H4 (cell line): Measurements from ENCODE around the gene PCP4. TPM values are rescaled to one million over a fixed set of nuclear protein-coding genes. Genes with fewer than 3 reads are reported as not detected.
"Not testable (repeated sequence)": the region's sequence is repeated elsewhere in the genome, so short reads cannot be mapped to it uniquely, and the experiment has no call there.

Experiments
- DNase-seq: peaks from one replicate; pipeline ENCODE4 v3.0.0-alpha.2; 2015; ENCODE audit warnings: low spot score
- total RNA-seq: library from RNA; depleted of rRNA; stranded (reverse); fragments of >200 nt; shearing (Covaris generic); gene quantifications from 2 replicates; pipeline ENCODE4 v1.2.3, GENCODE V29; 2014

Gene PCP4
- total RNA-seq, 1 experiment from 2014 or later: not detected

DNA sequence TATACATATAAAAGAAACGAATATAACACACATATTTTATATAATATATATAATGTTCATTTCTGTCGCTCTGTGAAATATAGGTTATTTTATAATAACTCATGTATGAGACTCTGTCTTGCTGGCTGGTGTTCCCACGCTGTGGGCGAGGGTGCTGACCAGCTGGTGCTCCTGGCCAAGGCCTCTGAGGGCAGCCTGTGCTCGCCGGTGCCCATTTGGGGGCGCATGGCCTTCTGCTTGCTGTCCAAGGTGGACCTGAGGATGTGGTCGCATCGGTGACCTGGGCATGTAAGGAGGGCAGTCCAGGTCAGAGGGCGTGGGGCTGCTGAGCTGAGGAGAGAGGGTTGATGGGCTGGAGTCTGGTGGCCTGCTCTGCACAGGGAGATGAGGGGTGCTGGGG is 1.1 kb upstream of the PCP4 start:
- no peak for DNase-seq

DNA sequence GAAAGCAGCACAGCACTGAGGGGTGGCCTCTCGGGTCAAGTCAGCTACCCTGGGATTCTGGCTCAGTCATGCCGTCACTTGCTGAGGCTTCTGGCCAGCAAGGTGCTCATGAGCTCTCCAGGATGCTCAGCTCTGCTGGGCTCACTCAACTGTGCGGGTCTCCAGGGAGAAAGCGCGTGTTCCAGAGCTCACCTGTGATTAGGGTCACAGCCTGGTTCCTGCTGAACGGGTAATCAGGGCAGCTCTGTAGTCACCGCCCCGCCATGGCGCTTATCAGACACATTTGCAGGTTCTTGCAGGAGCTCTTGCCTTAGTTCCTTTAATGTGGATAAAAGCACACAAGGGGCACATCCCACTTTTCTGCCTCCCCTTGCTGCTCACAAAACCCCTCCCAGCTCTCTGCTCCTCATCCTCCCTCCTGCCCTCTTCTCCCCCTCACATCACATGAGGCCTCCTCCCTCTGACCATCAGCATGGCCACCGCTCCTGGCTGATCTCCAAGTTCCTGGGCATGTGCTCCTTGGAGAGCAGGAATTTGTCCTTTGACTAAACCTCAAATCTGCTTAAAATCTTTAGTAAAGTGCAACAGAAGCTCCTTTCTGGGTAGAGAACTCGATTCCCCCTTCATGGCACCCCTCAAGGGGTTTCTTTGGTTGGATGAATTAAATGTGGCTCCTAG is 2.0 kb downstream of the PCP4 start:
- DNase-seq: no peak

- DNase-seq: no peak
Observed at GRCh38 chr21:39873687-39874086, 6.4 kb downstream of the PCP4 start.

- no peak for DNase-seq
Observed at GRCh38 chr21:39874206-39874605, 7.0 kb downstream of the PCP4 start.

- no peak for DNase-seq
Observed at GRCh38 chr21:39874759-39875158, 7.5 kb downstream of the PCP4 start.

GRCh38 chr21:39881661-39882060 is 14.4 kb downstream of the PCP4 start:
- DNase-seq: no peak

DNA sequence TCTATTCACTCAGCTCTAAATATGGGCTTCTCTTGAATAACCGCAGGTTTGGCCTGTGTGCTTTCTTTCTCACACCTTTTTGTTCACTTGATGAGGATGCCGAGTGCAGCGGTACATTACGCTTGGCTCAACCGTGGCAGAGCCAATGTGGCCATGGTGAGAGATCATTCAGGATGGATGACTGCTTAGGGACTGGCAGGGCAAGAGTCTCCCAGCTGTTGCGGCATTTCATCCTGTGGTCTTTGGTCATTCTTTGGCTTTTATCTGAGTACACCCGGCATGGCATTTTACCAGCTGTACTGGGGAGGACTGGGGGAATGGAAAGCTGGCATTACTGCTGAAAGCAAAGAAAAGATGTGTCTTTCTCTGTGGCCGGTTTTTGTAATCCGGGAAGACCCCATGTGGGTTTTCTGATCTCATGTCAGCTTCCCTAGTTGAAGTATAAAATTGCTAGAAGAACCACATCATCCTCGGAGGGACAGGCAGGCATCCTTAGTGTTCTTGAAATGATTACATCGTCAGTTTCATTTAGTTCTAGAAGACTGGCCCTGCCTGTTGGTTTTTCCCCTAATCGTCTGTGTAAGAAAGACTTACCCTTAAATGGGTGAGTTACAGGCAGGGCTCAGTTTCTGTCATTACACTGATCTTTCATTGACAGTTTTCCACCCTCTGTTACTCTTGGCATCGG is 15.1 kb downstream of the PCP4 start:
- DNase-seq: no peak

DNA sequence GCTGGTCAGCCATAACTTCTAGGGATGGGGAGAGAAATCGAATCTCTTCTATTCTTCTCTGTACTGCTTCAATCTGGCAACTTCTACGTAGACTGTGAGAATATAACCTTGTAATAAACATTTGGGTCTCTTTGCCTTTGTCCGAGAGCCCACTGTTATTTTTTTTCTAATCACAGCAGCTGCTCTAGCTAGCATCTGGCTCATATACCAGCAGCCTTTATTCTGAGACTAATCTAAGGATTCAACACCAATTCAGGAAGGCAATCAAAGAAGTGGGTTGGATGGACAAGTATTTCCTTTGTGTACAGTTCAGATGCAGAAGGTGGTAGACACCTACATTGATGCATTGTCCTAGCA is 15.6 kb downstream of the PCP4 start:
- DNase-seq: no peak

- DNase-seq: no peak
Observed at GRCh38 chr21:39885119-39885848, 18.0 kb downstream of the PCP4 start.

- DNase-seq: no peak
Observed at GRCh38 chr21:39888848-39889247, 21.6 kb downstream of the PCP4 start.

DNA sequence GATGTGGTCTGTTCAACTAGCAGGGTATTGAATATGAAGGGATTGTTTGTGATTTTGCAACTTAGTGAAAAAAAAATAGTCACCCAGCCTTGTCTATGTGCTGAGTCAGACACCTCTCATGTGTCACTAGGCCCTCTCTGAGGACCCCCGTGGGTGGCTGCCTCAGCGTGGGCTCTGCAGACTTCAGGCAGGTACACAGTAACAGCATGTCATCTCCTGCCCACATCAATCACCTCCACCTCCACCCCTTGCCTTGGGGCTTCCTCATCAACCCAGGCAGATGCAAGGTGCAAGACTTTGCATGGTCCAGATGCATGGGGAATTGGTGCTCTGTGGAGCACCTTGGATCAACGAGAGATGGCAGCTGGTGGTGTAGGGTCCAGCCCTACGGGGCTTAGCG is 23.9 kb downstream of the PCP4 start:
- DNase-seq: no peak

GRCh38 chr21:39891863-39892262 is 24.6 kb downstream of the PCP4 start:
- DNase-seq: not testable (repeated sequence)

DNA sequence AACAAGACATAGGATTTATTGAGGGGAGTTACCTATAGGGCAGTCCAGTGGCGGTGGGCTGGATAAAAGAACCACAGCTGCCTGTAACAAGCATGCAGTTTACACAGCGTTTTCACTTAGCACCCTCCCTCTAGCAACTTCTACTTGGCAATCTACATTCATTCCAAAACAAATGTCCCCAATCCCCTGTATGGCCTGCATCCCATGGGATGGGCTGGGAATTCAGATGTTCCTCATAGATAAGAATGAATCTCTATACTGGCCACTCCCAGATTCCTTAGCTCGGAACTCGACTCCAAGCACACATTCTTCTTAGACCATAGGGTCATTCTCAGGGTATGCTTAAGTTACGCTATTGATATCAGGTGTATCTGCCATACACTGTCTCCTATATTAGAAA is 33.3 kb downstream of the PCP4 start:
- no peak for DNase-seq

- no peak for DNase-seq
Observed at GRCh38 chr21:39900911-39901310, 33.7 kb downstream of the PCP4 start.

DNA sequence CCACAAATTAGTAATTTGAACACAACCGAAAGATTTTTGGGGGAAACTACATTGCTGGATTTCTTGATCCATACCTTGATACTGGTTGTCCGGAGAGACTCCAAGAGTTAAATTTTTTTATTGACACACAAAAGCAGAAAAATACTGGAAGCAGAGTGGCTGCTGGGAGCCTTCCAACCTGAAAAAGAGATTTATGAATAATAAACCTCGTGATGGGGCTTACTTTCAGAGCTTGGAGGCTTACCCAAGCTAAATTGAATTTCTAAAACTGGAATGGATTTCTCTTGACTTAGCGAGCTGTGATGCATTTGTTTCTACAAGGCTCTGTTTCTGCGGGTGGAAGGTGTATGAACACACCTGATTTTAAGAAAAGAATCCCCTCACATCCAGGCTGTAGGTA is 35.7 kb downstream of the PCP4 start:
- no peak for DNase-seq

GRCh38 chr21:39904457-39904856 is 37.2 kb downstream of the PCP4 start:
- no peak for DNase-seq

DNA sequence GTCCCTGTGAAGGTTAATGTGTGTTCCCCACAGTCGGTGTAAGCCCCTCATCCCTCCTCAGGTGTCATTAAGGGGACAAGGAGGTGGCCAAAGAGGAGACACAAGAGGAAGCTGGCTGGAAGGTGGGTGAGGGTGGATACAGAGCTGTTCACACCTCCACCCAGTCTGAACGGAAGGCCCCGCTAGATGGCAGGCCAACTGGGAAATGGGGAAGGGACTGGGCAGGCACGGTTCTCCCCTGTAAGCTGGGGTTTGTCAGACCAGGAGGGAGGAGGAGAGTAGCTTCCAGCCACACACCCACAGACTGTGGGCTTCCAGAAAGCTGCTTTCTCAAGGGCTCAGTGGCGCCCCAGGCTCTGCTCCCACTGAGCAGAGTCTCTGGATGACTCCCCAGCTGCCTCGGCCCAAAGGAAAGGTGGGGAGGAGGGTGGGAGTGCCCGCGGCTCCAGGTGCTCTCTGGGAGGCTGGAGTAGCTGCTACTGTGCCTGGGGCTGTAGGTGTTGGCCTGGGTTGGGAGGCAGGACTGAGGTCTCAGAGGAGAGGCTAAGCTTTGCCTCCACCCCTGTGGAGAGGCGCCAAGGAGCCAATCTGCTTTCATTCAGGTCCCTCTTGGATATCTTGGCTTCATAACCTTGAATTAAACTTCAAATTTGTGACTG is 41.2 kb downstream of the PCP4 start:
- DNase-seq: no peak

DNA sequence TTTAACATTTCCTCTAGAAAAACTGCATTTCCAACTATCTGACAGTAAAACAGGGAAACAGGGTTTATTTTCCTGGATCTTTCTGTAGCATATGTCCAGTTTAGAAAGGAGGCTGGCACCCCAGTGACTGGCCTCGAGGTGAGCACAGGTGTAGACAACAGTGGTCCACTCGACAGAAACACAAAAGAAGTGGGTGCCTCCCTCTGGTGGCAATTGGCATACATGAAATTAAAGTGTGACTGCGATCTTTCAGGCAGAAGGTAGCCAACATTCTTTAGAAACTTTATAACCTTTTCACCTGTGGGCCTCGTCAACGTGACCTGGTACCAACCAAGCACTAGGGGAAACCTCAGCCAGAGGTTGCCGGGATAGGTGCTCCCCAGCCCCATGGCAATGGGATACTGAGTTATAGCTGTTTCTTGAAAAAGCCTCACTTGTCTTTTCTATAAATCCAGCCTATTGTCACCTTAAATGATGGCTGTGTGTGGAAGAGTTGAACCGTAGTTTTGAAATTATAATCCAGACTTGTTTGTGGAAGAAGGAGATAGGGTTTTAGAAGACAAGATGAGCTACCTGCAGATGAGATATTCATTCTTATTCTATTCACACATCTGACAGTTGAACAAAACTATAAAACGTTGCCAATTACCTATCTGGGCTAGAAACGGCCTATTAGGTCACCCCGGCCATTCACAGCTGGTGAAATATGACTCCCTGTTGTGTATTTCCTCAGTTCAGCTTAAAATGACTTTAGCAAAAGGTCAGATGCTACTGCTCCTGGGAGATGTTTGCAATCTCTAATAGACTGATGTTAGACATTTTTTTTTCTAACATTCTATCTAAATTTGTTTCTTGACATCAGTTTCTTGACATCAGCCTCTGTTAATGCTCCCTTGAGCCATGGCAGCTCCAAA is 44.3 kb downstream of the PCP4 start:
- no peak for DNase-seq

DNA sequence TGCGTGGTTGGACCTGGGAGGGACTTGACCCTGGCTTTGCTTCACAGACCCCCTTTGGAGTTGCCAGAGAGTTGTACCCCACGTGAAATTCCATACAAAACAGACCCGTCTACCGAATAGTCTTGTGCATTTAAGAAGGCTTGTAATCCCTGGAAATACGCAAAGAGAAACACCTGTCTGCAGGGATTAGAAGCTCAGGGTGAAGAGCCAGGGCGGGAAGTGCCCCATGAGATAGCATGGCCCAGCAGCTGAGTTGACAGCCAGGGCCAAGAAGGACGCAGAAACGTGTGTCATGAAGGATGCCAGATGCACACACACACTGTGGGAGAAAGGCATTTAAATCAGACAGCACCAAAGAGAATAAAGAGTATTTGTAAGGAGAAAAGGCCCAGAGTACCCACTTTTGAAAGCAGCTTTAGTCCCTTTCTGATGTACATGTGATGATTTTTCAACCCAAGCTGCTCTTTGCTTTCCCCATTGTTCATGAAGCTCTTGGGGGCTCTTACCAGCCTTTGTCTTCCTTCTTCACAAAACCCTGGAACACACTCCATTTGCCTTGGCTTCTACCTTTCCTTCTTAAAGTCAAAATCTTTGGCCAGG is 46.6 kb downstream of the PCP4 start:
- DNase-seq: no peak

- DNase-seq: no peak
Observed at GRCh38 chr21:39915881-39916280, 48.6 kb downstream of the PCP4 start.

DNA sequence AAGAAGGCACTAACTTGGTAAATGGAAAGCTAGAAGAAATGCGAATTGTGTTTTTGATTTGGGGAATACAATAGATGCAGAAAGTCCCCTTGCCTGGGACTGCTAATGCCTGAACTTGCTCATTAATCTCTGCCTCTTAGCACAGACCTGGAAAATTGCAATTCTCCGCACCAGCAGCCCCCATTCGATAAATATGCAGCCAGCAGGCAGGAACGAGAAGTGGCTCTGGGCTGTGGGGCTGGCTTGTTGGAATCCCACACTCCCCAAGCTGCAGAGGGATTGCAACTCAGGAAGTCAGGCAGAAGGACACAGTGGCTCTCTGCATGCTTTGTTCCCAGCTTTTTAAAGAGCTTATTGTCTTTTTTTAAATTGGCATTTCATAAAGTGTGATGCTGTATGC is 51.3 kb downstream of the PCP4 start:
- DNase-seq: no peak
